ENCODE results near the gene SEMA4B.

- TF ChIP-seq EZH2 (IDR thresholded peaks at IDR 0.05; ENCODE audit: borderline replicate concordance, control insufficient read depth, low read depth, low read length), result no peak
- TF ChIP-seq CTCF (IDR thresholded peaks at IDR 0.05 in 2 of 3, conservative IDR thresholded peaks at IDR 0.05 in 1 of 3; ENCODE audit: control insufficient read depth in 2 of 3, extremely low read depth in 1 of 3, insufficient read depth in 1 of 3, low read depth in 3 of 3, low read length in 3 of 3), result no peak
- TF ChIP-seq CUX1 (IDR thresholded peaks at IDR 0.05; ENCODE audit: insufficient replicate concordance, low read depth, low read length), result no peak
- no peak for TF ChIP-seq RCOR1 (conservative IDR thresholded peaks at IDR 0.05; ENCODE audit: low read depth, low read length)
- no peak for TF ChIP-seq ZNF274 (IDR thresholded peaks at IDR 0.05; ENCODE audit: insufficient read depth, insufficient read length)
- no peak for TF ChIP-seq CHD4 (IDR thresholded peaks at IDR 0.05)
- TF ChIP-seq BRCA1 (IDR thresholded peaks at IDR 0.05; ENCODE audit: low read depth, low read length), result no peak
- no peak for TF ChIP-seq RAD51 (IDR thresholded peaks at IDR 0.05)
- TF ChIP-seq RFX5 (IDR thresholded peaks at IDR 0.05; ENCODE audit: low read depth, low read length), result no peak
- no peak for TF ChIP-seq CREB1 (IDR thresholded peaks at IDR 0.05; ENCODE audit: low read depth)
- TF ChIP-seq CEBPB (IDR thresholded peaks at IDR 0.05; ENCODE audit: borderline replicate concordance in 1 of 2, low read depth in 2 of 2, low read length in 2 of 2), result no peak
- no peak for TF ChIP-seq BMI1 (IDR thresholded peaks at IDR 0.05; ENCODE audit: borderline replicate concordance)
Observed at GRCh38 chr15:90257776-90258175, 56.6 kb downstream of the SEMA4B start.
